Common myeloid progenitor, CD34-positive (primary cell): ENCODE data around the gene FAM161A.
A peak's percentile ranks its signal among the peaks of the same experiment; 100 is the strongest.
"Not testable (repeated sequence)": the region's sequence is repeated elsewhere in the genome, so short reads cannot be mapped to it uniquely, and the experiment has no call there.

Experiments
- CTCF ChIA-PET: fragments of 350-600 bp; sonication (Branson Sonifier 250); formaldehyde crosslinking; loops from one replicate; lab custom pipeline; 2021; ENCODE audit warnings: antibody characterized with exemption; lab: Charles Lee
- POLR2A ChIA-PET: fragments of 350-600 bp; sonication (Branson Sonifier 250); formaldehyde crosslinking; loops from one replicate; lab custom pipeline; 2021; ENCODE audit warnings: antibody characterized with exemption; lab: Charles Lee
- DNase-seq, 3 donors: peaks; one replicate each; pipeline versions ENCODE4 v3.0.0 to v3.0.0-alpha.2; 2013
- H3K27ac ChIP-seq, 2 experiments: 1 replicate in 1 of 2; 2 replicates in 1 of 2; pipeline ENCODE4 v1.7.0; 2013; ENCODE audit warnings: inconsistent platforms in 2 of 2, low read length in 2 of 2, mild to moderate bottlenecking in 2 of 2, low read depth in 1 of 2, moderate library complexity in 1 of 2; ENCODE audit not compliant: severe bottlenecking in 2 of 2, insufficient read depth in 1 of 2, poor library complexity in 1 of 2
- H3K27me3 ChIP-seq, 5 experiments: replicated peaks in 2 of 5; 1 replicate in 3 of 5; 2 replicates in 2 of 5; pipeline versions ENCODE4 v1.6.1 to v1.7.0; 2013; ENCODE audit warnings: low read length in 4 of 5, mild to moderate bottlenecking in 2 of 5, moderate library complexity in 2 of 5, inconsistent platforms in 1 of 5; ENCODE audit not compliant: insufficient read depth in 5 of 5, control insufficient read depth in 4 of 5
- H3K36me3 ChIP-seq, 4 experiments: 1 replicate in 2 of 4; 2 replicates in 2 of 4; pipeline versions ENCODE4 v1.6.1 to v1.7.0; 2013; ENCODE audit warnings: low read length in 3 of 4, control low read depth in 1 of 4, mild to moderate bottlenecking in 1 of 4; ENCODE audit not compliant: control insufficient read depth in 4 of 4, insufficient read depth in 4 of 4
- H3K4me1 ChIP-seq, 4 experiments: 1 replicate in 3 of 4; 2 replicates in 1 of 4; pipeline versions ENCODE4 v1.6.1 to v1.7.1; 2013; ENCODE audit warnings: low read length in 3 of 4, mild to moderate bottlenecking in 3 of 4, control low read depth in 1 of 4, inconsistent platforms in 1 of 4, moderate library complexity in 1 of 4; ENCODE audit not compliant: control insufficient read depth in 4 of 4, insufficient read depth in 4 of 4; ENCODE audit errors: control extremely low read depth in 1 of 4
- H3K4me3 ChIP-seq, 7 experiments: 1 replicate in 4 of 7; 2 replicates in 3 of 7; pipeline versions ENCODE4 v1.5.1 to v1.7.0; 2013; ENCODE audit warnings: mild to moderate bottlenecking in 7 of 7, low read length in 6 of 7, moderate library complexity in 6 of 7, inconsistent platforms in 2 of 7, low read depth in 2 of 7, control low read depth in 1 of 7; ENCODE audit not compliant: insufficient read depth in 4 of 7, control insufficient read depth in 1 of 7; ENCODE audit errors: extremely low read depth in 1 of 7
- H3K9me3 ChIP-seq, 5 experiments: 1 replicate in 4 of 5; 2 replicates in 1 of 5; pipeline versions ENCODE4 v1.6.1 to v1.7.1; 2013; ENCODE audit warnings: low read length in 4 of 5, mild to moderate bottlenecking in 2 of 5, inconsistent platforms in 1 of 5, low read depth in 1 of 5, moderate library complexity in 1 of 5; ENCODE audit not compliant: control insufficient read depth in 4 of 5, insufficient read depth in 2 of 5; ENCODE audit errors: control extremely low read depth in 1 of 5
- WGBS: methylation state at CpG from one replicate; pipeline ENCODE4 v1.1.5; 2013; ENCODE audit not compliant: insufficient coverage; 5-methylcytosine and 5-hydroxymethylcytosine counted together

The FAM161A gene

GRCh38 chr2:61813314-61813713 is 40.5 kb downstream of the FAM161A start:
- H3K27ac ChIP-seq, H3K27me3 ChIP-seq, H3K4me3 ChIP-seq, H3K4me1 ChIP-seq, H3K9me3 ChIP-seq, H3K36me3 ChIP-seq: not testable (repeated sequence)
- WGBS, result 100% methylated on average over 1 of the region's 3 CpGs
- DNase-seq, result peak in 1 of 3 donors; percentile 4
- POLR2A ChIA-PET, result interaction anchor here (0.6 kb wide), 1 partner anchor 19 kb away, joined by 4 read pairs; no protein-coding TSS in a partner anchor
- CTCF ChIA-PET, result interaction anchor here (0.6 kb wide), 1 partner anchor 183 kb away, joined by 3 read pairs; no protein-coding TSS in a partner anchor

DNA sequence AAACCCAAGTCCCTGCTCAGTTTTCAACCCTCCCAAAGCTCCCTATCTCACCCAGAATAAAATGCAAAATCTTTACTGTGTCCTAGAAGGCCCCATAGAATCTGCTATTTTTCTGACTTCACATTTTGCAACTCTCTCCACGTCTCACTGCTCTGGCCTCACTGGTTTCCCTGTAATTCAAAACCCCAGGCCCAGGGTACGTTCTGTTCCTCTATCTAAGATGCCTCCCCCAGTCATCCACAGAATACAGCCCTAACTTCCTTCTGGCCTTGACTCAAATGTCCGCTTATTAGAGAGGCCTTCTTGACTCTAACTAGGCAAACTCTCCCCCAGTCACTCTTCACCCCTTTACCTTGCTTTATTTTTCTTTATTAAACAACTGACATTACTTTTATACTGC is 42.0 kb downstream of the FAM161A start:
- 100% methylated on average over 2 of the region's 3 CpGs for WGBS
- Histone ChIP-seq H3K4me1 (no peaks in the 10 kb centered on the region), H3K27ac (no peak overlapping the region), H3K4me3 (no peak overlapping the region), H3K36me3 (no peaks in the 10 kb centered on the region), H3K27me3 (no peaks in the 10 kb centered on the region), H3K9me3 (no peaks in the 10 kb centered on the region)
- POLR2A ChIA-PET, result no interaction called here
- no peak for DNase-seq
- CTCF ChIA-PET, result no interaction called here

GRCh38 chr2:61810203-61810602 is 43.7 kb downstream of the FAM161A start:
- H3K27me3 ChIP-seq, H3K36me3 ChIP-seq, DNase-seq, H3K27ac ChIP-seq, H3K9me3 ChIP-seq, CTCF ChIA-PET, H3K4me1 ChIP-seq, H3K4me3 ChIP-seq, POLR2A ChIA-PET: not testable (repeated sequence)
- 83% methylated on average over 1 of the region's 1 CpG for WGBS

GRCh38 chr2:61808693-61809092 is 45.2 kb downstream of the FAM161A start:
- H3K9me3 ChIP-seq, H3K27me3 ChIP-seq, POLR2A ChIA-PET, H3K4me1 ChIP-seq, H3K4me3 ChIP-seq, H3K36me3 ChIP-seq, CTCF ChIA-PET, H3K27ac ChIP-seq, DNase-seq: not testable (repeated sequence)
- WGBS, result 83% methylated on average over 2 of the region's 5 CpGs

GRCh38 chr2:61807036-61807757 is 46.7 kb downstream of the FAM161A start:
- no peak overlapping the region for H3K27ac ChIP-seq
- POLR2A ChIA-PET, result no interaction called here
- H3K4me1 ChIP-seq, result no peaks in the 10 kb centered on the region
- no peaks in the 10 kb centered on the region for H3K9me3 ChIP-seq
- H3K27me3 ChIP-seq, result no peaks in the 10 kb centered on the region
- no peak for DNase-seq
- no CpG with 5 or more reads among the region's 3 CpGs for WGBS
- H3K4me3 ChIP-seq, result no peak overlapping the region
- CTCF ChIA-PET, result no interaction called here
- no peaks in the 10 kb centered on the region for H3K36me3 ChIP-seq

DNA sequence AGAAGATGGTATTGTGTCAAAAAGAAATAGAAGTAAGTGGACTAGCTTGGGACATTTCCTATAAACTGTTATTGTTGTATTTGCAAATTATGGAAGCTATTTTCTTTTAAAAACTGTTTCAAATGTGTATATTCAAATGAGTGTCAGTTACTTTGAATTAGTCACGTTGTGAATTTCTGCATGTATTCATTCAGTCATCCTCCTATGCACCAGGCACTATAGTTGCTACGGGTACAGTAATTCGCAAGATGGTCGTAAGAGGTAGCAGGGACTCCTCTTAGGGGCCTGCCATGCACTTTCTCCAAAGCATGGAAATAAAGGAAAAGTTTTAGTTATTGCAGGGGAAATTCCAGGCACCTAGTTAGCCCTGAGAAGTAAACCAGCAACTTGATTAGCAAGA is 51.3 kb downstream of the FAM161A start:
- WGBS, result 82% methylated on average over 4 of the region's 4 CpGs
- ChIA-PET CTCF (no interaction called here), POLR2A (interaction anchor here (0.6 kb wide), 1 partner anchor 10 kb away, joined by 5 read pairs; no protein-coding TSS in a partner anchor)

DNA sequence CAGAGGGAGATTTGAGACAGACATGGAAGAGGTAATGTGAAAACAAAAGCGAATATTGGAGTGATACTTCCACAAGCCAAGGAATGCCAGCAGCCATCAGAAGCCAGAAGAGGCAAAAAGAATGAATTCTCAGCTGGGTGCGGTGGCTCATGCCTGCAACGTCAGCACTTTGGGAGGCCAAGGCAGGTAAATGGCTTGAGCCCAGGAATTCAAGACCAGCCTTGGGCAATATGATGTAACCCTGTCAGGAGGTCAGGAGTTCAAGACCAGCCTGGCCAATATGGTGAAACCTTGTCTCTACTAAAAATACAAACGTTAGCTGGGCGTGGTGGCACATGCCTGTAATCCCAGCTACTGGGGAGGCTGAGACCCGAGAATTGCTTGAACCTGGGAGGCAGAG is 54.8 kb downstream of the FAM161A start:
- H3K4me3 ChIP-seq, result no peak overlapping the region
- no peaks in the 10 kb centered on the region for H3K9me3 ChIP-seq
- H3K4me1 ChIP-seq, result no peaks in the 10 kb centered on the region
- POLR2A ChIA-PET, result no interaction called here
- H3K27ac ChIP-seq, result no peak overlapping the region
- H3K27me3 ChIP-seq, result no peaks in the 10 kb centered on the region
- DNase-seq, result no peak
- H3K36me3 ChIP-seq, result no peaks in the 10 kb centered on the region
- CTCF ChIA-PET, result no interaction called here
- WGBS, result 98% methylated on average over 6 of the region's 6 CpGs

More for the DNA sequence above, 51.3 kb downstream of the FAM161A start:
- Histone ChIP-seq H3K4me3 (no peak overlapping the region), H3K4me1 (no peaks in the 10 kb centered on the region), H3K27ac (no peak overlapping the region), H3K27me3 (no peaks in the 10 kb centered on the region), H3K9me3 (no peaks in the 10 kb centered on the region), H3K36me3 (no peaks in the 10 kb centered on the region)
- no peak for DNase-seq
